ENCODE results near the gene SNAP29.
"Not testable (repeated sequence)": the region's sequence is repeated elsewhere in the genome, so short reads cannot be mapped to it uniquely, and the experiment has no call there.

SNAP29 gene

DNA sequence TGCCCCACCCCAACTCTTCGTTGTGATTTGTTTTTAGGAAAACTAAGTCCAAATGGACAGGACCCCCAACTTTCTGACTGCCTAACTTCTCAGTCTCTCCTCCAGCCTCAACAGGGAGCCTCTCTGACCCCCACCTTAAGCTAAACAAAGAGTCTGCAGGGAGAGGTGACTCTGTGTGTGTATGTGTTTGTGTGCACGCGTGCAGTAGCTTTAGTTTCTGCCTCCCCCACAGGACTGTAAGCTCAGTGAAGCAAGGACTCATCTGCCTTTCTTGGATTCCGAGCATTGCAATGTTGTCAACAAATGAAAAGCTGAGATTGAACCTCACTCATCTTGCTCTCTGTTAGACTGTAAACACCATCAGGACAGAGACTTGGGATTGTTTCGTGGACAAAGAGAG lies 7.9 kb downstream of the SNAP29 start:
- no peak for DNase-seq (ENCODE audit: low read depth in 2 of 3, low spot score in 2 of 3)

GRCh38 chr22:20867179-20868024 lies 8.6 kb downstream of the SNAP29 start:
- DNase-seq (ENCODE audit: low read depth in 2 of 3, low spot score in 2 of 3): no peak

DNA sequence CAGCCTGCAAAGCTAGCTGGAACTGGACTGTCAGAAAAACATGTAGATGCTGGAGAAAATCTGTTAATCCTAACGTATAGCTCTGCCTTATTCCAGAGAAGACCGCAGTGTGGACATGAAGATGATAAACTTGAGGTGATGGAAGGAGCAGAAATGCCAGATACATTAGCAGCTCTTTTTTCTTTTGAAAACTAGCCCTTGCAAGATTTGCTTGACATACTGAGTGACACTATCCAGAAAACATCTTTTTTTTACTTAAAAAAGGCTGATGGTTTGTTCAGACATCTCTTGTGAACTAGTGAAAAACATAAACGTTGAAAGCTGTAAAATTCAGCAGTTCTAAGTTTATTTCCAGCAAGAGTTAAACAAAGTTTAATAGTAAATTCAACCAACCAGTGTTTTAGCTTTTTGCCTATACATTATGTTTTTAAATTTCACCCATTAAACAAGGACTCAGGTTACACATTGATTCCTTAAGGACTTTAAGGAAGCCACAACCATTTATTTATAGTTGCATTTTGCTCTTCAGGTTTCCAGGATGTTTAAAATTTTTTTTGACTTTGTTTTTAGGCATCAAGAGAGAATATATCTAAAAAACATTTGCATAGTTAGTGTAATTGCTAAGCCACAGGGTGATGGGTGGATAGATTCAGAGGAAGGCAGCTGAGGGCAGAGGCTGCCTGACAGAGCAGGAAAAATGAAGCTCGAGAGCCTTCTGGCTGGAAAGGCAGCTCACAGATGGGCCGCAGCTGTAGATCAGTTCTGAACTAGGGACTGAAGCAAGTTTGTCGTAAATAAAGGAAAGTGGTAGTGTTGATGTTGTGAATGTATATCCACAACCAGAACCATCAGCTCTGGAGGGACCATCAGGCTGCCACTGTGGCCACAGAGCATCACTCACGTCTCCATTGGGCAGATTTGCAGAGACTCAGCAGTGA lies 9.5 kb downstream of the SNAP29 start:
- DNase-seq (ENCODE audit: low read depth in 2 of 3, low spot score in 2 of 3): no peak

DNA sequence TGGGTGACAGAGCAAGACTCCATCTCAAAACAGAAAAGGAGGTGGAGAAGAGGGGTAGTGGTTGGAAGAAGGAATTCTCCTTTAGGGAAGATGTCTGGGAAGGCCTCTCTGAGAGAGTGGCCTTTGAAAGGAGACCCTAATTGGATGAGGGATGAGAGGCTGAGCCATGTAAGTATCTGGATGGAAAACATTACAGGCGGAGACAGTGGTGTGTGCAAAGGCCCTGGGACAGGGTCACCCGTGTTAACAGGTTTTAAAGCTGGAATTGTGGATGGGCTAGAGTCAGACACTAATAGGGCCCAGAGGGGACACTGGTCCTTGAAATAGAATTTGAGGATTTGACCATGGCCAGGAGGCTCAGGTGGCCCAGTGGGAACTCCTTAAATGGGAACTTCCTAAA lies 10.4 kb downstream of the SNAP29 start:
- DNase-seq (ENCODE audit: low read depth in 2 of 3, low spot score in 2 of 3): no peak

DNA sequence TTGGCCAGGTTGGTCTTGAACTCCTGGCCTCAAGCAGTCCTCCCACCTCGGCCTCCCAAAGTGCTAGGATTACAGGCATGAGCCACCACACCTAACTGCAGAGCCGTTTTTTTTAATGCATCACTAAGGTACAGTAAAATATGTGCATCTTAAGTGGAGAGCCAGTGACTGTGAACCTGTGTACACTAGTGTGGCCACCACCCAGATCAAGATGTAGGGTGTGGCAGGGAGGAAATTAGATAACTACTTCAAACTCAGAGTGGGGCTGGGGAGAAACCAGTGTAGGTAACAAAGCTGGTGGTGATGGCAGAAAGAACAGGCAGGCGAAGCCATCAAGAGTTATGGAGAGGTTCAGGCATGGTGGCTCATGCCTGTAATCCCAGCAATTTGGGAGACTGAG lies 14.4 kb downstream of the SNAP29 start:
- DNase-seq (ENCODE audit: low read depth in 2 of 3, low spot score in 2 of 3): no peak

DNA sequence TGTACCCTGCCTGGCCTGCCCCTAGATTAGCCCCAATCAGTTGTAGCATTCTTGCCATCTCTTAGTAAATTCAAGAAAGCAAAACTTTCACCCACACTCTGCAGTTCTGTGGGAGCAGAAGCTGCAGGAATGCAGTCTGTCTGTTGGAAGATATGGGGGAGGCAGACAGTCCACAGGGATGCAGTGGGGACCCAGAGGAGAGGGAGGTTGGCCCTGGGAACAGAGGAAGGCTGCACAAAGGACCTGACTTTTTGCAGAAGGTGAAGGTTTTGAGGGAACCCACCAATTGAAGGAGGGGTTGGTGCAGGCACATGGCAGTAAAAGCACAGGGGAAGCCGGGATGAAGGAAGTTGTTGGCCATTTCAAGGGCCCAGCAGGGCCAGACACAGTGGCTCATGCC lies 16.5 kb downstream of the SNAP29 start:
- no peak for DNase-seq (ENCODE audit: low read depth in 2 of 3, low spot score in 2 of 3)

- no peak for DNase-seq (ENCODE audit: low read depth in 2 of 3, low spot score in 2 of 3)
These were observed 18.9 kb downstream of the SNAP29 start for GRCh38 chr22:20877715-20878114.

DNA sequence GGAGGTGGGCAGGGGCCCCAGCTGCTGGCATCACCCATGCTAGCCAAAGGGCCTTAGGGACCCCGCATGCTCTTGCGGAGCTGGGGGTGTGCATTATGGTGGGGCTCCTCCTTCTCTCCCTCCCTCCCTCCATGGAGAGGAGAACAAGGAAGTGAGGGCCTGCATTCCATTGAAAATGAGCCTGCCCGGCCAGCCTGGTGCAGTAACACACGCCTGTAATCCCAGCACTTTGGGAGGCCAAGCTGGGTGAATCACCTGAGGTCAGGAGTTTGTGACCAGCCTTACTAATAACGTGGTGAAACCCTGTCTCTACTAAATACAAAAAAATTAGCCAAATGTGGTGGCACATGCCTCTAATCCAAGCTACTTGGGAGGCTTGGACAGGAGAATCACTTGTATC lies 22.4 kb downstream of the SNAP29 start:
- DNase-seq (ENCODE audit: low read depth in 2 of 3, low spot score in 2 of 3): no peak

GRCh38 chr22:20881869-20882815 lies 23.3 kb downstream of the SNAP29 start:
- DNase-seq (ENCODE audit: low read depth in 2 of 3, low spot score in 2 of 3): no peak

DNA sequence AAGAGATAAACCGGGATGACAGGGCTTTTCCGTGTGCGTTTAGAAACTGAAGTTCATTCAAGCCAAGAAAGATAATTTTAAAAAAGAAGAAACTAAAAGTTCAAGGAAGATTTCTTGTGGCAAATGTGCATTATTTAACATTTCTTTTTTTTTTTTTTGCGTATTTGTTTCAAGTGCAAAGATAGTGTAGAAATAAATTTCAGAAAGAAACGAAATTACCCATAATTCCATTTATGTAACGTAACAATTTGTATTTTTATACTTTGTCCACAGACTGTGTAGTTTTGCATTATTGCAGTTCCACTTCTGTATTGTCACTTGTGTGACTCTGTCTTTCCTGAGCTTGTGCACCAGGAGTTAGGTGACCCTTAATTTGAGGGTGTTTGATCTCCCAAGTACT lies 24.0 kb downstream of the SNAP29 start:
- DNase-seq (ENCODE audit: low read depth in 2 of 3, low spot score in 2 of 3): no peak

DNA sequence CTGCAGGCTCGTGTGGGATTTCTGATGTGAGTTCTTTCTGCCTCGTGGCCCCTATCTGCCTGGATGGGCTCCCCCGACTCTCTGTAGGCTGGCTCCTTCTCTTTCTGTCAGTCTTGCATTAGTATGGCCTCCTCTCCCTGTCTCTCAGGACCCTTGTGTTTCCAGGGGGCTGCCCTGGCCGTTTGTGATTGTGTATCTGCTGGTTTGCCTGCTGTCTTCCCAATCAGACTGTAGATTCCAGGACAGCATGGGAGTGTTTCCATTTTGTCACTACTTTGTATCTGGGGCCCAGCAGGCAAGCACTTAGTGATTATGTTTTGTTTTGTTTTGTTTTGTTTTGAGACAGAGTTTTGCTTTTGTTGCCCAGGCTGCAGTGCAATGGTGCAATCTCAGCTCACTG lies 25.6 kb downstream of the SNAP29 start:
- DNase-seq (ENCODE audit: low read depth in 2 of 3, low spot score in 2 of 3): no peak

GRCh38 chr22:20885017-20885556 lies 26.3 kb downstream of the SNAP29 start:
- no peak for DNase-seq (ENCODE audit: low read depth in 2 of 3, low spot score in 2 of 3)

- DNase-seq (ENCODE audit: low read depth in 2 of 3, low spot score in 2 of 3): peak; percentile 5 to 14 (median 9)
These were observed 26.9 kb downstream of the SNAP29 start for GRCh38 chr22:20885557-20886323.

DNA sequence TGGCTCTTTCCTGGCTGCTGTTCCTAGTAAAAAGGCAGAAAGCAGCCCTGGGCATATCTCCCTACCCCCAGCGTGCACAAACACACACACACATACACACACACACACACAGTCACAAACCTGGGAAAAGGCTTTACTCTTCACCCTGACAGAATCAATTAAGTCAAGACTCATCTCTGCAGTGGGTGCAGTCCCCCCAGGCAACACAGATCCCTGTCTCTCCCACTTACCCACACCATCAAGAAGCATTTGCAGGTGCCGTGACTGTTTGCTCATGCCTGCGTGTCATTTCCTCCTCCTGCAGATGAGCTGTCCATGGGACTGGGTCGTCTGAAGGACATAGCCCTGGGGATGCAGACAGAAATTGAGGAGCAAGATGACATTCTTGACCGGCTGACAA lies 28.6 kb downstream of the SNAP29 start:
- DNase-seq (ENCODE audit: low read depth in 2 of 3, low spot score in 2 of 3): no peak

DNA sequence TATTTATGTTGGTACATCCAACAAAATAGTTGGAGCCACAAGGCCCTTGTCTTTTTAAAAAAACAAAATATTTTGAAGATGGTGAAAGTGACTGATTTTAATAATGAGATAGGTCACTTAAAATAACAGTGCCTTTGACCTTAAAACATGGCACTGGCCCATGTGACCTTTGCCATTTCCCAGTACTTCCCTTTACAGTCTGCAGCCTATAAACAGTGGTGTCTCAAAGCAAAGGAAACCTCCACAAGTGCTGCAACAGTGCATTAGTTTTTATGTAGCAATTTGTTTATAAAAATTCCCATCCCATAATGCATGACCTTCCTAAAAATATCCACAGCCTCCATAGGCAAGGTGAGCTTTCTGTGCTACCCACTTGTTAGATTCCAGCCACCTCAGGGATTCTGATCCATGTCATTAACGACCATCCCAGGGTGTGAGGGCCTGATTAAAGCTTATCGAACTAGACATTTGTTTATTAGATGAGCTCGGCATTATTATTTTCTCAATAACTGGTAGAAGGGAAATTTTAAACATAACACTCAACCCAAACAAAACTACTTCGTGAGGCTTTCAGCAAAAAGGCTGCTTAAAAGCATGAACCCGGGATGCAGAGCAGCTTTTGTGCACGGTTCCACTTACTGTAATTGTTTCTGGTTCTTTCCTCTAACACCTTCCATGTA lies 30.4 kb downstream of the SNAP29 start:
- no peak for DNase-seq (ENCODE audit: low read depth in 2 of 3, low spot score in 2 of 3)

- no peak for DNase-seq (ENCODE audit: low read depth in 2 of 3, low spot score in 2 of 3)
These were observed 31.2 kb downstream of the SNAP29 start for GRCh38 chr22:20889904-20890540.

- DNase-seq (ENCODE audit: low read depth in 2 of 3, low spot score in 2 of 3): no peak
These were observed 32.2 kb downstream of the SNAP29 start for GRCh38 chr22:20890975-20891374.

DNA sequence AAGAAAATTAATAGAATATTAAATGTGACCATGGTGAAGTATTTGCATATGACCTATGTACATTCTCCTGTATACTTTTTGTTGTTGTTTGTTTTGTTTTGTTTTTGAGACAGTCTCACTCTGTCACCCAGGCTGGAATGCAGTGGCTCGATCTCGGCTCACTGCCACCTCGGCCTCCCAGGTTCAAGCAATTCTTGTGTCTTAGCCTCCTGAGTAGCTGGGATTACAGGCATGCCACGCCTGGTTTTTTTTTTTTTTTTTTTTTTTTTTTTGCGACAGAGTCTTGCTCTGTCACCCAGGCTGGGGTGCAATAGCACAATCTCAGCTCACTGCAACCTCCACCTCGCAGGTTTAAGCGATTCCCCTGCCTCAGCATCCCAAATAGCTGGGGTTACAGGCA lies 38.9 kb downstream of the SNAP29 start:
- not testable (repeated sequence) for DNase-seq (ENCODE audit: low read depth in 2 of 3, low spot score in 2 of 3)

Measured in activated CD8-positive, alpha-beta memory T cell treated with anti-CD3 and anti-CD28 coated beads for 48 hours (primary cell).